ENCODE measurements around the gene RAD51B.

Gene RAD51B

GRCh38 chr14:68349900-68350629 lies 530.5 kb downstream of the RAD51B start:
- DNase-seq = no peak

GRCh38 chr14:68355415-68355814 lies 535.8 kb downstream of the RAD51B start:
- no peak for DNase-seq

- DNase-seq = no peak
Observed at GRCh38 chr14:68357777-68358176, 538.2 kb downstream of the RAD51B start.

GRCh38 chr14:68358500-68358899 lies 538.9 kb downstream of the RAD51B start:
- DNase-seq = no peak

- no peak for DNase-seq
Observed at GRCh38 chr14:68359022-68359836, 539.6 kb downstream of the RAD51B start.

- no peak for DNase-seq
Observed at GRCh38 chr14:68359837-68360552, 540.4 kb downstream of the RAD51B start.

- DNase-seq = no peak
Observed at GRCh38 chr14:68361231-68361630, 541.7 kb downstream of the RAD51B start.

- no peak for DNase-seq
Observed at GRCh38 chr14:68362846-68363245, 543.3 kb downstream of the RAD51B start.

- no peak for DNase-seq
Observed at GRCh38 chr14:68363466-68363842, 543.9 kb downstream of the RAD51B start.

- DNase-seq = no peak
Observed at GRCh38 chr14:68363843-68364767, 544.5 kb downstream of the RAD51B start.

- no peak for DNase-seq
Observed at GRCh38 chr14:68364792-68365192, 545.2 kb downstream of the RAD51B start.

GRCh38 chr14:68365228-68365627 lies 545.6 kb downstream of the RAD51B start:
- no peak for DNase-seq

- no peak for DNase-seq
Observed at GRCh38 chr14:68366656-68367055, 547.1 kb downstream of the RAD51B start.

GRCh38 chr14:68367536-68367935 lies 548.0 kb downstream of the RAD51B start:
- DNase-seq = no peak

GRCh38 chr14:68368850-68369249 lies 549.3 kb downstream of the RAD51B start:
- DNase-seq = no peak

GRCh38 chr14:68369281-68370056 lies 549.9 kb downstream of the RAD51B start:
- no peak for DNase-seq

GRCh38 chr14:68370057-68370360 lies 550.4 kb downstream of the RAD51B start:
- DNase-seq = no peak

GRCh38 chr14:68372368-68372767 lies 552.8 kb downstream of the RAD51B start:
- no peak for DNase-seq

- no peak for DNase-seq
Observed at GRCh38 chr14:68373124-68373646, 553.6 kb downstream of the RAD51B start.

- DNase-seq = no peak
Observed at GRCh38 chr14:68373847-68374444, 554.4 kb downstream of the RAD51B start.

GRCh38 chr14:68374682-68375081 lies 555.1 kb downstream of the RAD51B start:
- DNase-seq = no peak

Data from NCI-H526 treated with DMSO at 0.1 percent for 48 hours (cell line).